HCT116 (cell line): ENCODE data around the gene FRMPD4. TPM values are rescaled to one million over a fixed set of nuclear protein-coding genes. Genes with fewer than 3 reads are reported as not detected.

ENCODE experiments used
- ATAC-seq: fragments of 200-7000 bp; cut with Tn5 transposase; 2 replicates; pipeline ENCODE4 v1.9.1; 2020; ENCODE audit warnings: mild to moderate bottlenecking, moderate library complexity
- BruUV-seq: library from RNA; stranded (reverse); fragments of 400-500 nt; replicated peaks from 2 replicates; lab custom pipeline; 2021; lab: Mats Ljungman, UMichigan
- CTCF ChIA-PET: fragments of 300-600 bp; sonication (Branson Sonifier 250); formaldehyde crosslinking; loops from one replicate; lab custom pipeline; 2021; ENCODE audit warnings: antibody characterized with exemption; lab: Charles Lee
- POLR2A ChIA-PET: fragments of 300-600, 350-600 bp; sonication (Branson Sonifier 250); formaldehyde crosslinking; loops from one replicate; lab custom pipeline; 2021; ENCODE audit warnings: antibody characterized with exemption; lab: Charles Lee
- RAD21 ChIA-PET, 2 experiments: fragments of 300-600 bp; sonication (Branson Sonifier 250); formaldehyde crosslinking; loops; one replicate each; lab custom pipeline; 2023; ENCODE audit warnings: low total read pairs in 2 of 2; ENCODE audit not compliant: uncharacterized antibody in 2 of 2, unreplicated experiment in 2 of 2, low non-redundant PET in 1 of 2; lab: Charles Lee
- DNase-seq: peaks from one replicate; pipeline ENCODE4 v3.0.0-alpha.2; 2010; ENCODE audit warnings: low read depth, low spot score
- H2AFZ ChIP-seq: fragments of 200-600 bp; shearing (Covaris generic), sonication (generic); 2 replicates; pipeline ENCODE4 v1.6.1; 2017; ENCODE audit warnings: low read depth, mixed run types, mixed read lengths, antibody characterized with exemption, low read length; ENCODE audit not compliant: poor library complexity, severe bottlenecking
- H3K27ac ChIP-seq: 2 replicates; pipeline ENCODE4 v1.5.1; 2012; ENCODE audit warnings: low read depth, low read length
- H3K27me3 ChIP-seq: fragments of 200-600 bp; sonication (generic); 2 replicates; pipeline ENCODE4 v1.6.1; 2016; ENCODE audit warnings: mixed run types, low read length, mixed read lengths; ENCODE audit not compliant: insufficient read depth
- H3K36me3 ChIP-seq, 2 experiments: fragments of 200-500 bp in 1 of 2; fragments of 200-600 bp in 1 of 2; sonication (Bioruptor generic) in 1 of 2; sonication (generic) in 1 of 2; 2 replicates each; pipeline versions ENCODE4 v1.5.1 to v1.6.1; 2014 to 2016; ENCODE audit warnings: low read length in 2 of 2, inconsistent platforms in 1 of 2, mixed read lengths in 1 of 2, mixed run types in 1 of 2; ENCODE audit not compliant: insufficient read depth in 2 of 2, control insufficient read depth in 1 of 2
- H3K4me1 ChIP-seq, 2 experiments: fragments of 200-600 bp in 1 of 2; sonication (generic) in 1 of 2; 2 replicates each; pipeline versions ENCODE4 v1.5.1 to v1.6.1; 2012 to 2017; ENCODE audit warnings: low read length in 2 of 2, inconsistent platforms in 1 of 2, mild to moderate bottlenecking in 1 of 2, mixed read lengths in 1 of 2, mixed run types in 1 of 2, moderate library complexity in 1 of 2; ENCODE audit not compliant: insufficient read depth in 2 of 2, control insufficient read depth in 1 of 2
- H3K4me2 ChIP-seq: fragments of 200-600 bp; sonication (generic); 2 replicates; pipeline ENCODE4 v1.6.1; 2017; ENCODE audit warnings: mixed run types, low read length, mixed read lengths
- H3K4me3 ChIP-seq, 2 experiments: fragments of 200-600 bp in 1 of 2; sonication (generic) in 1 of 2; replicated peaks in 1 of 2; 2 replicates each; pipeline ENCODE4 v1.5.1; 2011 to 2016; ENCODE audit warnings: low read length in 2 of 2, control low read depth in 1 of 2, low read depth in 1 of 2, mild to moderate bottlenecking in 1 of 2, mixed read lengths in 1 of 2, mixed run types in 1 of 2
- H3K79me2 ChIP-seq: fragments of 200-600 bp; sonication (generic); 2 replicates; pipeline ENCODE4 v1.6.1; 2017; ENCODE audit warnings: mild to moderate bottlenecking, mixed run types, low read length, moderate library complexity, mixed read lengths; ENCODE audit not compliant: insufficient read depth
- H3K9ac ChIP-seq: fragments of 200-600 bp; sonication (generic); 2 replicates; pipeline ENCODE4 v1.6.1; 2016; ENCODE audit warnings: low read length, mixed read lengths
- H3K9me2 ChIP-seq: fragments of 200-600 bp; sonication (generic), shearing (Covaris generic); 2 replicates; pipeline ENCODE4 v1.6.1; 2017; ENCODE audit warnings: mixed run types, mild to moderate bottlenecking, moderate library complexity; ENCODE audit not compliant: insufficient read depth
- H3K9me3 ChIP-seq, 2 experiments: fragments of 200-500 bp in 1 of 2; fragments of 200-600 bp in 1 of 2; sonication (Bioruptor generic) in 1 of 2; sonication (generic) in 1 of 2; 2 replicates each; pipeline ENCODE4 v1.6.1; 2014 to 2017; ENCODE audit warnings: low read length in 2 of 2, mixed read lengths in 2 of 2, inconsistent platforms in 1 of 2, low read depth in 1 of 2, mild to moderate bottlenecking in 1 of 2, mixed run types in 1 of 2, moderate library complexity in 1 of 2; ENCODE audit not compliant: control insufficient read depth in 1 of 2, insufficient read depth in 1 of 2
- H4K20me1 ChIP-seq: fragments of 200-600 bp; sonication (generic), shearing (Covaris generic); 2 replicates; pipeline ENCODE4 v1.6.1; 2017; ENCODE audit warnings: mixed run types, mild to moderate bottlenecking, moderate library complexity; ENCODE audit not compliant: insufficient read depth
- CBX3 ChIP-seq: IDR thresholded peaks from 2 replicates; pipeline ENCODE4 v1.6.1; 2012; ENCODE audit warnings: low read depth
- CTCF ChIP-seq, 3 experiments: fragments of 200-600 bp in 1 of 3; sonication (generic) in 1 of 3; IDR thresholded peaks in 2 of 3; conservative IDR thresholded peaks in 1 of 3; 2 replicates each; pipeline ENCODE4 v1.5.1; 2012 to 2017; ENCODE audit warnings: low read depth in 2 of 3, low read length in 2 of 3, antibody characterized with exemption in 1 of 3, borderline replicate concordance in 1 of 3, control low read depth in 1 of 3, mild to moderate bottlenecking in 1 of 3, mixed read lengths in 1 of 3, mixed run types in 1 of 3, moderate library complexity in 1 of 3; ENCODE audit not compliant: insufficient read depth in 1 of 3
- EGR1 ChIP-seq: IDR thresholded peaks from 2 replicates; pipeline ENCODE4 v1.6.1; 2012; ENCODE audit warnings: low read depth
- EZH2phosphoT487 ChIP-seq: fragments of 200-600 bp; IDR thresholded peaks from 2 replicates; pipeline ENCODE4 v1.6.1; 2018; ENCODE audit warnings: antibody characterized with exemption, borderline replicate concordance
- JUND ChIP-seq: IDR thresholded peaks from 2 replicates; pipeline ENCODE4 v1.6.1; 2012
- SIN3A ChIP-seq: IDR thresholded peaks from 2 replicates; pipeline ENCODE4 v1.6.1; 2012; ENCODE audit warnings: low read depth
- SP1 ChIP-seq: IDR thresholded peaks from 2 replicates; pipeline ENCODE4 v1.6.1; 2012; ENCODE audit warnings: low read depth
- YY1 ChIP-seq: IDR thresholded peaks from 2 replicates; pipeline ENCODE4 v1.6.1; 2011; ENCODE audit warnings: low read length, low read depth, moderate library complexity, mild to moderate bottlenecking; ENCODE audit not compliant: insufficient replicate concordance; ENCODE audit errors: extremely low read depth
- ZNF274 ChIP-seq: fragments of 200-500 bp; sonication (Bioruptor generic); IDR thresholded peaks from 2 replicates; pipeline ENCODE4 v1.6.1; 2014; ENCODE audit warnings: mild to moderate bottlenecking, low read depth, low read length, inconsistent platforms
- intact Hi-C: fragments of 100-400 bp; cut with micrococcal nuclease; formaldehyde crosslinking; loops from 2 replicates; pipeline ENCODE4 v1.10.0; 2022
- total RNA-seq: library from RNA; stranded (reverse); gene quantifications from one replicate; pipeline ENCODE4 v1.2.1, GENCODE V29; 2021; ENCODE audit not compliant: unreplicated experiment
- TF ChIP-seq, protein P1 (sequence below): IDR thresholded peaks from 2 replicates; pipeline ENCODE4 v1.6.1; 2011; ENCODE audit warnings: mild to moderate bottlenecking, low read length, moderate library complexity; ENCODE audit not compliant: insufficient replicate concordance; ENCODE audit errors: extremely low read depth

The FRMPD4 gene
- total RNA-seq, 1 experiment from 2014 or later, result not detected

DNA sequence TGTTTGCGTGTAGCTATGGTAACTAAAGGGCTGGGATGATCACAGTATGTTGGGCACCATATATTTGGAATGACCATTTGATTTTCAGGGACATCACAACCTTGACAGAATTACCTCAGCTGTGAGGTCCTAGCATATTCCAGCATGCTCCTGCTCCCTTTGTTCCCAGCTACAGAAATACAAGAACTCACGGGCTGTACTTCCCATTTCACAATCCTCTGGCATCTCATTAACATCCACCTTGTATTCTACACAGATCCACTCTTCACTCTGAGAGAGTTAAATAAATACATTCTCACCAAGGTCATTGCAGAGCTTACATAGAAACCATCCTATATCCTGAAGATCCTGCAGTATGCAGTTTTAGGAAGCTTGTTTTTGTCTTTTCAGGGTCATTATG lies 169.7 kb downstream of the FRMPD4 start:
- Histone ChIP-seq H3K27me3 (no peaks in the 10 kb centered on the region), H3K27ac (no peak overlapping the region), H3K4me2 (no peak overlapping the region), H3K9ac (no peak overlapping the region), H4K20me1 (no peaks in the 10 kb centered on the region), H3K9me3 (no peaks in the 10 kb centered on the region), H3K4me3 (no peak overlapping the region), H3K79me2 (no peaks in the 10 kb centered on the region), H3K4me1 (no peaks in the 10 kb centered on the region), H3K36me3 (no peaks in the 10 kb centered on the region), H3K9me2 (no peaks in the 10 kb centered on the region), H2AFZ (no peak overlapping the region)
- intact Hi-C loops, result no loop called here
- TF ChIP-seq JUND (no peak), YY1 (no peak), CBX3 (no peak), EGR1 (no peak), EZH2phosphoT487 (no peak), SP1 (no peak), ZNF274 (no peak), SIN3A (no peak), CTCF (IDR thresholded peaks at IDR 0.05 in 2 of 3, conservative IDR thresholded peaks at IDR 0.05 in 1 of 3; ENCODE audit: borderline replicate concordance in 1 of 3, insufficient read depth in 1 of 3, low read depth in 2 of 3, low read length in 2 of 3) (no peak)
- TF ChIP-seq, protein P1, sequence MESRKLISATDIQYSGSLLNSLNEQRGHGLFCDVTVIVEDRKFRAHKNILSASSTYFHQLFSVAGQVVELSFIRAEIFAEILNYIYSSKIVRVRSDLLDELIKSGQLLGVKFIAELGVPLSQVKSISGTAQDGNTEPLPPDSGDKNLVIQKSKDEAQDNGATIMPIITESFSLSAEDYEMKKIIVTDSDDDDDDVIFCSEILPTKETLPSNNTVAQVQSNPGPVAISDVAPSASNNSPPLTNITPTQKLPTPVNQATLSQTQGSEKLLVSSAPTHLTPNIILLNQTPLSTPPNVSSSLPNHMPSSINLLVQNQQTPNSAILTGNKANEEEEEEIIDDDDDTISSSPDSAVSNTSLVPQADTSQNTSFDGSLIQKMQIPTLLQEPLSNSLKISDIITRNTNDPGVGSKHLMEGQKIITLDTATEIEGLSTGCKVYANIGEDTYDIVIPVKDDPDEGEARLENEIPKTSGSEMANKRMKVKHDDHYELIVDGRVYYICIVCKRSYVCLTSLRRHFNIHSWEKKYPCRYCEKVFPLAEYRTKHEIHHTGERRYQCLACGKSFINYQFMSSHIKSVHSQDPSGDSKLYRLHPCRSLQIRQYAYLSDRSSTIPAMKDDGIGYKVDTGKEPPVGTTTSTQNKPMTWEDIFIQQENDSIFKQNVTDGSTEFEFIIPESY, result no peak
- ChIA-PET RAD21 (no interaction called here), POLR2A (no interaction called here), CTCF (no interaction called here)
- no peak for DNase-seq
- no peak for ATAC-seq
- BruUV-seq, result no TSS peak
